ENCODE results near the gene ALDH1B1. TPM values are rescaled to one million over a fixed set of nuclear protein-coding genes. Genes with fewer than 3 reads are reported as not detected.

Gene ALDH1B1
- total RNA-seq, 1 experiment from 2014 or later, result 79.0 TPM

DNA sequence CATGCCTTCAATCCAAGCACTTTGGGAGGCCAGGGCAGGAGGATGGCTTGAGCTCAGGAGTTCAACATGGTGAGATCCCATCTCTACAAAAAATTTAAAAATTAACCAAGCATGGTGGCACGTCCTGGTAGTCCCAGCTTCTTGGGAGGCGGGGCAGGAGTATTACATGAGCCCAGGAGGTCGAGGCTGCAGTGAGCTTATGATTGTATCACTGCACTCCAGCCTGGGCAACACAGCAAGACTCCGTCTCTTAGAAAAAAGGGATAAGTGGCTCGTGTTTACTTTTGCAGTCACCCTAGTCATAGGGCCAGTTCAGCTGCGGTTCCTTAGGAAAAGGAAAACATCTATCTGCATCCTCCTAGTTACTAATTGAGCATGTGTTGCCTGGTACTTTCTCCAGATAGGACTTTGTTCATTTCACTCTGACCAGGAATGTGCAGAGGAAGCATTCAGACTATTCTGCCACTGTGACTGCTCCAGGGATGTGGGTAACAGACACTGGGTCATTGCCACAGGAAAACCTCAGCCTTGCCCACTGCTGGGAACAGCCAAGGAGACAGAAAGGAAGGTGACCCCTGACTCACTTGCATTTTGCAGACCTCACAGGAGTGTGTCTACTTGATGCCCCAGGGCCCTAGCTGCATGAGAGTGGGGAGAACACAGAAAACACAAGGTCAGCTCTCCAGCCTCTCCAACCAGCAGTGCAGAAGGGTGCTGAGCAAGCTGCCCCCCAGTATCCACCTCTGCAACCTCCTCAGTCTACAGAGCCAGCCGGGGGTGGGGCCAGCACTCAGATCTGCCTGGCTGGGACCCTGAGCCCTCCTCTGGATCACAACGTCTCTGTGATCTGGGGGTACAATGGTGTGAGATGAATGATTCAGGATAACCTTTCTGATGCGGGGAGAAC, 33.9 kb upstream of the ALDH1B1 start:
- no peak for DNase-seq
- Histone ChIP-seq H3K9me3 (no peaks in the 10 kb centered on the region), H3K4me3 (no peak overlapping the region), H3K36me3 (no peaks in the 10 kb centered on the region), H3K27me3 (no peaks in the 10 kb centered on the region)

DNA sequence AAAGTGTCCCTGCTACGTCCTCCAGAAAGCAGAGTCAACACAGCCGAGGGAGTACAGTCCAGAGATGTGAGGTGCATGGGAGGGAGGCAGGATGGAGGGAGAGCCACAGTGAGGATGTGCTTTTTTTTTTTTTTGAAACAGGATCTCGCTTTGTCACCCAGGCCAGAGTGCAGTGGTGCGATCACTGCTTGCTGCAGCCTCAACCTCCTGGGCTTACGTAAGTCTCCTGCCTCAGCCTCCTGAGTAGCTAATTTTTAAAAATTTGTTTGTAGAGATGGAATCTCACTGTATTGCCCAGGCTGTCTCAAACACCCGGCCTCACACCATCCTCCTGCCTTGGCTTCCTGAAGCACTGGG, 33.2 kb upstream of the ALDH1B1 start:
- DNase-seq, result no peak
- H3K27me3 ChIP-seq, result no peaks in the 10 kb centered on the region
- H3K4me3 ChIP-seq, result no peak overlapping the region

GRCh38 chr9:38359689-38360385, 32.7 kb upstream of the ALDH1B1 start:
- no peak for DNase-seq
- H3K4me3 ChIP-seq, result no peak overlapping the region
- H3K27me3 ChIP-seq, result no peaks in the 10 kb centered on the region; the same call in 1 of the 2 replicates
- no peaks in the 10 kb centered on the region for H3K36me3 ChIP-seq
- no peaks in the 10 kb centered on the region for H3K9me3 ChIP-seq

More for the DNA sequence above, 33.2 kb upstream of the ALDH1B1 start:
- Histone ChIP-seq H3K36me3 (no peaks in the 10 kb centered on the region), H3K9me3 (no peaks in the 10 kb centered on the region)

DNA sequence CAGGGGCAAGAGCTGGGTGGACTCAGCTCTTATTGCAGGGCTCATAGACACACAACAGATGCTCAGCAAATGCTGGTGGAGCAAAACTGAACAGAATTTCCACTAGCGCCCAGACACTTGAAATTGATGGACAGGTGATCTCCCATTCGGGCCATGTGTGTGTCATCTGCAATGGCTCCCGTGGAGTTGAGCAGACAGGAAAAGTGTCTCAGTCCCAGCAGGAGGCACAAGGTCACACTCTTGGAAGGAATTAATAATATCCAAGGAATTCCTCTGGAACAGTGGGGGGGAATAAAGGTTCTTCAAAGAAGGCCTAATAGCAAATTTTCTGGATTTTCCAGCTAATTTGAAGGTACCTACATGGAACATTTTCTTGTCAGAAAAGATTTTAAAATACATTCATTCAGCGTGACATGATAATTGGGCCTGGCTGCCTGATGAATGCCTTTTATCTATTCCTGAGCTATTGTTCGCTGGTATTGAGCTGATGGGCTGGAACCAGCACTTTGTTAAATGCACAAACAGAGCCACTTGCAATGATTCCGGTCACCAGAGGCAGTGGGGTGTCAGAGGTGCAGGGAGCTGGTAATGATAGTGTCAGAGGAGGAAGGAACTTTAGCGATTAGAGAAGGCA, 31.5 kb upstream of the ALDH1B1 start:
- Histone ChIP-seq H3K9me3 (no peaks in the 10 kb centered on the region), H3K36me3 (no peaks in the 10 kb centered on the region), H3K4me3 (no peak overlapping the region), H3K27me3 (no peaks in the 10 kb centered on the region; the same call in 1 of the 2 replicates)
- no peak for DNase-seq

- no peaks in the 10 kb centered on the region; the same call in 1 of the 2 replicates for H3K27me3 ChIP-seq
- no peak overlapping the region for H3K4me3 ChIP-seq
- H3K9me3 ChIP-seq, result no peaks in the 10 kb centered on the region
- H3K36me3 ChIP-seq, result no peaks in the 10 kb centered on the region
- DNase-seq, result no peak
These were observed 31.0 kb upstream of the ALDH1B1 start for GRCh38 chr9:38361473-38361850.

DNA sequence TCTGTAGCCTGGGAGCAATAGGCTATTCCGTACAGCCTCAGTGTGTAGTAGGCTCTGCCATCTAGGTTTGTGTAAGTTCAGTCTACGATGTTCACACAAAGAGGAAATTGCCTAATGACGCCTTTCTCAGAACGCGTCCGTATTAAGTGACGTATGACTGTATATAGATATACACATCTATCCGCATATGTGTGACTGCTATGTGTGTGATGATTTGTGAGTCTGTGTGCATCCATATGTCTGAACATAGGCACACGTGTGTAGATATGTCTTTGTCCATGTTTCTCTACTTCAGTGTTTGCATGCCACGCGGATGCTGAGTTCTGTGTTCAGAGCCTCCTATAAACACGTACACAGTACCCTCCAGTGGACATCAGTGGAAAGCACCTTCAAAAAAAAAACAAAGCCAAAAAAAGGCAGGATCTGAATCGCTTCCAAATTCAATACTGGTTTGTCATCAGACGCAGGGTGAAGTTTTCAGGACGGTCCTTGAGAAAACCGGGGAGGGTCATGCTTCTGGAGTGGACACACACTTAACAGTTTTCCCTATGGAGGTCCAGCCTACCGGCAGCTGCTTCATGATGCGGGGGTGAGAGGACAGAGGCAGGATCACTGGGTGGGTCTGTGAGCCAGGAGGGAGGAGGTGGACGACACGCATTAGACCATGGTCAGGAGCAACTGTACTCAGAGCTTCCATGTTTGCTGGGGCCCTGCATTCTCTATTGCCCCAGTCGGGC, 29.5 kb upstream of the ALDH1B1 start:
- H3K4me3 ChIP-seq, result no peak overlapping the region
- H3K27me3 ChIP-seq, result no peaks in the 10 kb centered on the region; the same call in 1 of the 2 replicates
- H3K9me3 ChIP-seq, result no peaks in the 10 kb centered on the region
- H3K36me3 ChIP-seq, result no peaks in the 10 kb centered on the region
- DNase-seq, result peak; percentile 43

GRCh38 chr9:38363589-38363925, 28.9 kb upstream of the ALDH1B1 start:
- Histone ChIP-seq H3K4me3 (no peak overlapping the region), H3K36me3 (no peaks in the 10 kb centered on the region), H3K9me3 (no peaks in the 10 kb centered on the region), H3K27me3 (no peaks in the 10 kb centered on the region; the same call in 1 of the 2 replicates)
- no peak for DNase-seq

DNA sequence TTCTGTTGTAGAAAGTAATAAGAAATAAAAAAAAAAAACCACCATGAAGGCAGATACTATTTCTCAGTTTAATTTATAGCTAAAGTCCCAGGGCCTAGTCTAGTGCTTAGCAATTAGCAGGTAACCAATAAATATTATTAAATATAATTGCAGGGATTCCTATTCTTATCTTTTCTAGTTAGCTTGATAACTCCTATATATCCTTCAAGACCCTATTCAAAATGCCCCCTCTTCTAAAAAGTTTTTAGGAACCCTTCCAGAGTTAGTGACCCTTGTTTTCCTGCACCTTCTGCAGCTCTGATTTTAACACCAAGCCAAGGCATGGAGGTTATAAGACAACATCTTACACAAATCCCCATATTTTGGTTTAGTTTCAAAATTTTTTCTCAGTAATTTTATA, 24.6 kb upstream of the ALDH1B1 start:
- Histone ChIP-seq H3K4me3 (no peak overlapping the region), H3K36me3 (no peaks in the 10 kb centered on the region), H3K27me3 (no peaks in the 10 kb centered on the region; the same call in 1 of the 2 replicates), H3K9me3 (no peaks in the 10 kb centered on the region)
- no peak for DNase-seq

DNA sequence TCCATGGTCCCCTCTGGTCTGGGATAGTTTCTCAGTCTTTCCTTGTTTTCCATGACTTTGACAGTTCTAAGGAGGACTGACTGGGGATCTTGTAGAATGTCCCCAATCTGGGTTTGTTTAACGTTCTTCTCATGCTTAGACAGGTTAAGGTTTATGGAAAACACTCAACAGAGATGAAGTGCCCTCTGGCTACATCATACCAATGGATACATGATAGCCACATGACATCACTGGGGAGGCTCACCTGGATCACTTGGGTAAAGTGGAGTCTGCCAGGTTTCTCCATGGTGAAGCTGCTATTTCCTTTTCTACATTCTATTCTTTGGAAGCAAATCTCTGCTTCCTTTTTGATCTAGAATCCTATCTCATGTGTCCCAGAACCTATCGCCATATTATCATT, 23.8 kb upstream of the ALDH1B1 start:
- no peaks in the 10 kb centered on the region for H3K36me3 ChIP-seq
- no peak overlapping the region for H3K4me3 ChIP-seq
- no peaks in the 10 kb centered on the region; the same call in none of the 2 replicates for H3K27me3 ChIP-seq
- DNase-seq, result no peak
- H3K9me3 ChIP-seq, result no peaks in the 10 kb centered on the region

DNA sequence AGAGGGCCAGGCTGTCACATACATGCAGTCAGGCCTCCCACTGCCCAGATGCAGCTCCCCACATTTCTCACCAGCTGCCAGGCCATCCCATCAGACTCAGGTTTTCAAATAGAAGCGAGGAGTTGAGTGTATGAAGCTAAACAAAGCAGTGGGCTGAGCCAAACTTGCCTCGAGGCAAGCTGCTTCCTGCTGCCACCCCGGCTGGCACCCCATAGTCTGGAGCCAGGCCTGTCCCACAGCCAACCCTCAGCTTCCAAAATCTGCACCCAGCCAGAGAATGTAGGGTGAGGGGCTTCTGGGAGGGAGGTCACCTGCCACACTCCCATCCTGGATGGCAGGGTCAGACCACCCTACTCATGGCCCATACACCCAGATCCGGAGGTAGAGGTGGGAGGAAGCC, 22.3 kb upstream of the ALDH1B1 start:
- H3K27me3 ChIP-seq, result peaks cover 2% of the 10 kb centered on the region
- no peak overlapping the region for H3K4me3 ChIP-seq
- H3K9me3 ChIP-seq, result no peaks in the 10 kb centered on the region
- no peaks in the 10 kb centered on the region for H3K36me3 ChIP-seq
- DNase-seq, result no peak

DNA sequence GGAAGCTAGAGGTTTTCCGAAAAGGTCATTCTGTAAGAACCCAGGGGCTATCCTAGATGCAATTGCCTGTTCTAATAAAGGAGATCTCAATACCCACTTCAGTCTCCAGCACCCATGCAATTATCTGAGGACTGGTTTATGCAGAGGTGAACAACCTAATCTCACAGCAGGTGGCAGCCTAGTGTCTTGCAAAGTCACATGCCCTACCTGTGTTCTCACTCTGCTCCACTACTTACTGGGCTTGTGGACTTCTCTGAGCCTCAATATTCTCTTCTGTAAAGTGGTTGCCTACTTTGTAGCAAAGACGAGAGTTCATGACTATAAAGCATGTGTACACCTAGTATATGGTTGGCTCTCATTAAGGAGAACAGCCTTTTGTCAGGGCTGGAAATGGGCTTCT, 21.0 kb upstream of the ALDH1B1 start:
- no peak for DNase-seq
- H3K27me3 ChIP-seq, result peaks cover 2% of the 10 kb centered on the region
- no peaks in the 10 kb centered on the region for H3K36me3 ChIP-seq
- H3K4me3 ChIP-seq, result no peak overlapping the region
- H3K9me3 ChIP-seq, result no peaks in the 10 kb centered on the region

GRCh38 chr9:38372762-38373619, 19.5 kb upstream of the ALDH1B1 start:
- Histone ChIP-seq H3K27me3 (peaks cover 2% of the 10 kb centered on the region), H3K9me3 (no peaks in the 10 kb centered on the region), H3K36me3 (no peaks in the 10 kb centered on the region), H3K4me3 (no peak overlapping the region)
- no peak for DNase-seq

GRCh38 chr9:38373679-38374078, 18.8 kb upstream of the ALDH1B1 start:
- Histone ChIP-seq H3K27me3 (peaks cover 2% of the 10 kb centered on the region), H3K9me3 (no peaks in the 10 kb centered on the region), H3K4me3 (no peak overlapping the region), H3K36me3 (no peaks in the 10 kb centered on the region)
- no peak for DNase-seq

DNA sequence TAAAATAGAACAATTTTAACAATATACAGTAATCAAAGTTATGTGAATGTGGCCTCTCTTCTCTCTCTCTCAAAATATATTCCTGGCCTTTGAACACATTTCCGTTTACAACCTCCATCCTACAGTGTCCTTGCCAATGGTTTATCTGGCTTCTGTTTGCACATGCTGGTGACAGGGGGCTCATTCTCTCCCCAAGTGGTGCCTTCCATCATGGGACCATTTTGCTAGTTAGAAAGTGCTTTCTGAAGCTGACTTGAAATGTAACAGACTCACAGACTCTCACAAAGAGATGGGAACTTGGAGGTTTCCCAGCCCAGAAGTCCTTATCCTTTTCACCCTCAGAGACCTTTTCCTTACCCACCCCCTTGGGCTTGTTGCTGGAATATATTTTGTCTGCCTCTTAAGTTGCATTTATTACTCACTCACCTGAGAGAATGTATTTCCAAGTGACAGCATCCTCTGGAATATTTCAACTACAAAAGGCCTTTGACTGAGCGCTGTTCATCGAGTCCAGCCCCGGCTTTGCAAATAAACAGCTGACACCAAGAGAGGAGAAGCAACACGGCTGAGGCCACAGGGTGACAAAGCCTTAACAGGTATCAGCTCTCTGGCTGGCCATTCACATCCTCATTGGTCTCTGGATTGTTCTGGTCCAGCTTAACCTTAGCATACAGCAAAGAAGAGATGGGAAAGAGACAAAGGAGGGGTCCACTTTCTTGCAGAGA, 17.5 kb upstream of the ALDH1B1 start:
- Histone ChIP-seq H3K36me3 (no peaks in the 10 kb centered on the region), H3K9me3 (no peaks in the 10 kb centered on the region), H3K4me3 (no peak overlapping the region), H3K27me3 (peaks cover 2% of the 10 kb centered on the region)
- no peak for DNase-seq

DNA sequence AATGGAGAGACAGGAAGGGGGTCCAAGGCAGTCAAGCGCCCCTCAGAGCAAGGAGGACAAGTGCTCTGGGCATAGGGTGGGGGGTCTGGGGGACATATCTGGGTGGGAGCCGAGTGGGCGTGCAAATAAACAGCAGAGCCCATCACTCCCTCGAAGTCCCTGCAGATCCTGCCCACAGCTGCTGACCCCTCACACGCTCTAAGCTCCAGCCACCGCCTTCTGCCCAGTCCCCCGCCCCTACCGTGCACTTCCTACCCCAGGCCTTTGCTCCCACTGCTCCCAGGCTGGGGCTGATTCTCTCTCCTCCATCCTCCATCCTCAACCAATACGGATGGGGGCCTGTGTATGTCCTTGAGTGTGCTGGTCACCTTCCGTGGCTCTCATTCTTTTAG, 16.9 kb upstream of the ALDH1B1 start:
- H3K27me3 ChIP-seq, result peaks cover 2% of the 10 kb centered on the region
- no peak for DNase-seq
- H3K4me3 ChIP-seq, result no peak overlapping the region
- H3K9me3 ChIP-seq, result no peaks in the 10 kb centered on the region
- no peaks in the 10 kb centered on the region for H3K36me3 ChIP-seq

Measured in MG63 (cell line).